ENCODE measurements around the gene RGL3. TPM values are rescaled to one million over a fixed set of nuclear protein-coding genes. Genes with fewer than 3 reads are reported as not detected.

RGL3 gene
- total RNA-seq: not detected in 2 replicates

GRCh38 chr19:11418549-11419506 lies at the start of gene RGL3:
Gene RGL3 (minus strand): TSS chr19:11419314. CDS start chr19:11419278, 36 bp downstream.

GRCh38 chr19:11435057-11435832 lies 16.1 kb upstream of the RGL3 start, which contains the start of the genes ODAD3 and PRKCSH:
Gene ODAD3 (minus strand): TSS chr19:11435121. CDS start chr19:11435016, 105 bp downstream.
Gene PRKCSH (plus strand): TSS chr19:11435635. CDS start chr19:11436118, 483 bp downstream.

GRCh38 chr19:11374433-11375142 lies 44.5 kb downstream of the RGL3 start, which contains the start of gene SWSAP1:
Gene SWSAP1 (plus strand): TSS chr19:11374666. CDS start chr19:11374681, 15 bp downstream.

GRCh38 chr19:11355160-11356073 lies 63.7 kb downstream of the RGL3 start, which contains the start of gene PLPPR2:
Gene PLPPR2 (plus strand): TSS chr19:11355432. CDS start chr19:11357674, 2,242 bp downstream.

GRCh38 chr19:11346104-11346940 lies 72.8 kb downstream of the RGL3 start, which contains the start of the genes CCDC159 and TMEM205:
Gene CCDC159 (plus strand): TSS chr19:11346519. CDS start chr19:11346607, 88 bp downstream.
Gene TMEM205 (minus strand): TSS chr19:11346268. CDS start chr19:11345619, 649 bp downstream.

Other genes with a start within 250 kb of the RGL3 start
- 168 and 234 TPM in 2 replicates for gene KANK2, start 221.8 kb downstream of the RGL3 start, total RNA-seq
- gene ANGPTL8, start 179.7 kb downstream of the RGL3 start, total RNA-seq: not detected in 2 replicates
- 7.1 and 10.8 TPM in 2 replicates for gene DOCK6, start 156.8 kb downstream of the RGL3 start, total RNA-seq
- gene TSPAN16, start 123.2 kb downstream of the RGL3 start, total RNA-seq: not detected in 2 replicates
- 4.0 and 5.5 TPM in 2 replicates for gene RAB3D, start 79.7 kb downstream of the RGL3 start, total RNA-seq
- gene TMEM205, start 73.0 kb downstream of the RGL3 start, total RNA-seq: 135 and 145 TPM in 2 replicates
- 2.5 and 6.7 TPM in 2 replicates for gene CCDC159, start 72.8 kb downstream of the RGL3 start, total RNA-seq
- gene PLPPR2, start 63.9 kb downstream of the RGL3 start, total RNA-seq: 8.6 and 13.5 TPM in 2 replicates
- gene SWSAP1, start 44.6 kb downstream of the RGL3 start, total RNA-seq: 1.7 and 2.1 TPM in 2 replicates
- 12.4 and 15.3 TPM in 2 replicates for gene EPOR, start 35.0 kb downstream of the RGL3 start, total RNA-seq
- 0.15 and 0.17 TPM in 2 replicates for gene ODAD3, start 15.8 kb upstream of the RGL3 start, total RNA-seq
- 171 and 176 TPM in 2 replicates for gene PRKCSH, start 16.3 kb upstream of the RGL3 start, total RNA-seq
- not detected in 2 replicates for gene ELAVL3, start 61.7 kb upstream of the RGL3 start, total RNA-seq
- gene ZNF653, start 86.5 kb upstream of the RGL3 start, total RNA-seq: 4.5 and 5.0 TPM in 2 replicates
- 39.1 and 43.4 TPM in 2 replicates for gene ECSIT, start 109.8 kb upstream of the RGL3 start, total RNA-seq
- 9.1 and 9.2 TPM in 2 replicates for gene CNN1, start 119.5 kb upstream of the RGL3 start, total RNA-seq
- gene ELOF1, start 139.9 kb upstream of the RGL3 start, total RNA-seq: 61.2 and 69.8 TPM in 2 replicates
- gene ACP5, start 158.3 kb upstream of the RGL3 start, total RNA-seq: under 0.01 and 0.17 TPM in 2 replicates
- gene ZNF627, start 178.2 kb upstream of the RGL3 start, total RNA-seq: 11.1 and 12.2 TPM in 2 replicates